Kidney epithelial cell (primary cell): ENCODE data around the gene SLC35F2. TPM values are rescaled to one million over a fixed set of nuclear protein-coding genes. Genes with fewer than 3 reads are reported as not detected.

Experiments
- DNase-seq: peaks from one replicate; pipeline ENCODE4 v3.0.0-alpha.2; 2010; ENCODE audit warnings: low read depth
- H3K27me3 ChIP-seq: 2 replicates; pipeline ENCODE4 v1.6.0; 2011; ENCODE audit warnings: low read length; ENCODE audit not compliant: control insufficient read depth, insufficient read depth
- H3K36me3 ChIP-seq: 2 replicates; pipeline ENCODE4 v1.5.1; 2011; ENCODE audit warnings: low read length; ENCODE audit not compliant: control insufficient read depth, insufficient read depth
- H3K4me3 ChIP-seq: 2 replicates; pipeline ENCODE4 v1.5.1; 2011; ENCODE audit warnings: low read depth, mild to moderate bottlenecking, control low read depth, low read length
- CTCF ChIP-seq: IDR thresholded peaks from 2 replicates; pipeline ENCODE4 v1.5.1; 2011; ENCODE audit warnings: mild to moderate bottlenecking, moderate library complexity, low read length, control low read depth, inconsistent platforms; ENCODE audit not compliant: insufficient read depth, poor library complexity, severe bottlenecking
- total RNA-seq: library from RNA; depleted of rRNA; stranded (reverse); fragments of >200 nt; gene quantifications from 2 replicates; pipeline ENCODE4 v1.2.3, GENCODE V29; 2015

The SLC35F2 gene
- total RNA-seq, 1 donor from 2014 or later: 44.8 TPM

DNA sequence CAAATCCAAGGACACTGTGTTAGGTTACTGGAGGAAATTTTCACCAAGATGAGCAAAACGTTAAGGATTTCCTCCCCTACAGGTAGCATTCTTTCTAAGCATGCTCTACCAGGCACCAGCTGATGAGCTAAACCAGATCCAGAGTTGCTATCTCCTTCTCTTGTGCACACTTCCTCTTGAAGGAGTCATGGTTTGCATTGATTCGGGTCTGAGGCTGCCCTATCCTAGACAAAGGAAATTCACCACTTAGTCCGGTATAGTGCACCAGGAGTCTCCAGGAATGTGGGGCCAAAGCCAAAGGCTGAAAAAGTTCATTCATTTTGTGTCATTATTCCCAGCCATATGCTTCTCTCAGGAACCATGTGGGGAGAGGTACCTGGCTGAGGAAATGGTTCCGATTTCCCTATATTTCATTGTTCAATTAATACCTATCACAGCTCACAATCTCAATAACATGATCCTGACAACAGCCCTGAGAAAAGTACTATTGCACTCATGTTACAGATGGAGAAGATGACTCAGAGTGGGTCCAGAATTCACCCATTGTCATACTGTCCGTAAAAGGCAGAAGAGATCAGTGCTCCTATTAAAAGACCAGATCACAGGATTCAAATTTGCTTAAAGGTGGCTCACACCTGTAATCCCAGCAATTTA, 39.1 kb downstream of the SLC35F2 start:
- Histone ChIP-seq H3K27me3 (no peaks in the 10 kb centered on the region), H3K4me3 (no peak overlapping the region), H3K36me3 (no peaks in the 10 kb centered on the region)
- DNase-seq: no peak
- TF ChIP-seq CTCF: no peak

- no peak for TF ChIP-seq CTCF
- no peak for DNase-seq
- no peaks in the 10 kb centered on the region for H3K27me3 ChIP-seq
- no peaks in the 10 kb centered on the region for H3K36me3 ChIP-seq
- no peak overlapping the region for H3K4me3 ChIP-seq
These were observed 40.1 kb downstream of the SLC35F2 start for GRCh38 chr11:107818491-107818890.

- H3K27me3 ChIP-seq: no peaks in the 10 kb centered on the region
- no peak for TF ChIP-seq CTCF
- H3K36me3 ChIP-seq: no peaks in the 10 kb centered on the region
- H3K4me3 ChIP-seq: no peak overlapping the region
- DNase-seq: no peak
These were observed 42.6 kb downstream of the SLC35F2 start for GRCh38 chr11:107816028-107816427.

GRCh38 chr11:107810875-107811274, 47.7 kb downstream of the SLC35F2 start:
- no peaks in the 10 kb centered on the region for H3K27me3 ChIP-seq
- TF ChIP-seq CTCF: no peak
- no peaks in the 10 kb centered on the region for H3K36me3 ChIP-seq
- no peak for DNase-seq
- H3K4me3 ChIP-seq: no peak overlapping the region

GRCh38 chr11:107808521-107808920, 50.1 kb downstream of the SLC35F2 start:
- no peaks in the 10 kb centered on the region for H3K36me3 ChIP-seq
- no peak for TF ChIP-seq CTCF

GRCh38 chr11:107804971-107805370, 53.6 kb downstream of the SLC35F2 start:
- no peak overlapping the region for H3K4me3 ChIP-seq
- no peaks in the 10 kb centered on the region for H3K36me3 ChIP-seq
- TF ChIP-seq CTCF: no peak
- no peaks in the 10 kb centered on the region for H3K27me3 ChIP-seq
- no peak for DNase-seq

More at GRCh38 chr11:107808521-107808920, 50.1 kb downstream of the SLC35F2 start:
- Histone ChIP-seq H3K4me3 (no peak overlapping the region), H3K27me3 (no peaks in the 10 kb centered on the region)
- DNase-seq: no peak
